ENCODE results near the gene ZNF563.

GRCh38 chr19:12379732-12380443, 46.5 kb upstream of the ZNF563 start:
- TF ChIP-seq CTCF (conservative IDR thresholded peaks at IDR 0.05; ENCODE audit: low read depth, low read length), result no peak
- no peak for TF ChIP-seq EZH2 (IDR thresholded peaks at IDR 0.05; ENCODE audit: borderline replicate concordance, low read depth, low read length, poor library complexity, severe bottlenecking)
